HepG2 (cell line): ENCODE results near the gene TSSK2. TPM values are rescaled to one million over a fixed set of nuclear protein-coding genes. Genes with fewer than 3 reads are reported as not detected.

ENCODE experiments used
- ATAC-seq: fragments of 200-7000 bp; cut with Tn5 transposase; 3 replicates; pipeline ENCODE4 v1.9.1; 2020; ENCODE audit warnings: mild to moderate bottlenecking, moderate library complexity
- Bru-seq: library from RNA; stranded (reverse); fragments of 400-500 nt; gene quantifications from one replicate; lab custom pipeline; 2021; lab: Mats Ljungman, UMichigan
- BruChase-seq, 2 experiments: library from RNA; stranded (reverse); fragments of 400-500 nt; gene quantifications; one replicate each; lab custom pipeline; 2021; lab: Mats Ljungman, UMichigan
- BruUV-seq: library from RNA; stranded (reverse); fragments of 400-500 nt; replicated peaks from 2 replicates; lab custom pipeline; 2021; lab: Mats Ljungman, UMichigan
- CTCF ChIA-PET: fragments of 300-600 bp; formaldehyde crosslinking; extraction: SDS; loops from one replicate; lab custom pipeline; 2021; ENCODE audit warnings: low total read pairs, inconsistent platforms, low intra/inter-chr PET ratio; lab: Yijun Ruan, JAX
- POLR2A ChIA-PET: fragments of 350-600 bp; sonication (Branson Sonifier 250); formaldehyde crosslinking; loops from one replicate; lab custom pipeline; 2020; ENCODE audit warnings: antibody characterized with exemption, inconsistent platforms; lab: Yijun Ruan, JAX
- DNase-seq: peaks from one replicate; pipeline ENCODE4 v3.0.0-alpha.2; 2015; ENCODE audit warnings: low spot score
- FAIRE-seq: peaks from 3 replicates; lab custom pipeline; 2011; peaks lifted over from hg19 to GRCh38; lab: Jason Lieb, UNC
- H2AFZ ChIP-seq: one replicate; pipeline ENCODE4 v1.6.1; 2011; ENCODE audit warnings: low read length, inconsistent platforms
- H3K27ac ChIP-seq: fragments of 300-600 bp; 3 replicates; pipeline ENCODE4 v1.8.0; 2011; ENCODE audit warnings: mixed run types, mild to moderate bottlenecking, mixed read lengths, low read length, inconsistent platforms; ENCODE audit not compliant: insufficient read depth; ENCODE audit errors: extremely low read length
- H3K27me3 ChIP-seq, 2 experiments: fragments of 200-600 bp in 1 of 2; 2 replicates in 1 of 2; 3 replicates in 1 of 2; pipeline versions ENCODE4 v1.6.0 to v1.8.0; 2011; ENCODE audit warnings: low read length in 2 of 2, mild to moderate bottlenecking in 2 of 2, moderate library complexity in 2 of 2, inconsistent platforms in 1 of 2; ENCODE audit not compliant: insufficient read depth in 2 of 2, control insufficient read depth in 1 of 2
- H3K36me3 ChIP-seq, 2 experiments: fragments of 200-600 bp in 1 of 2; replicated peaks in 1 of 2; 2 replicates in 1 of 2; 3 replicates in 1 of 2; pipeline versions ENCODE4 v1.5.1 to v1.8.0; 2011; ENCODE audit warnings: low read length in 2 of 2, inconsistent platforms in 1 of 2; ENCODE audit not compliant: insufficient read depth in 2 of 2, control insufficient read depth in 1 of 2
- H3K4me1 ChIP-seq: 2 replicates; pipeline ENCODE4 v1.5.1; 2012; ENCODE audit warnings: low read length, inconsistent platforms; ENCODE audit not compliant: insufficient read depth
- H3K4me2 ChIP-seq: 2 replicates; pipeline ENCODE4 v1.6.0; 2011; ENCODE audit warnings: low read depth, low read length, inconsistent platforms
- H3K4me3 ChIP-seq, 3 experiments: fragments of 200-600 bp in 1 of 3; sonication (generic), shearing (Covaris generic) in 1 of 3; replicated peaks in 1 of 3; 2 replicates each; pipeline ENCODE4 v1.5.1; 2011 to 2016; ENCODE audit warnings: low read length in 3 of 3, inconsistent platforms in 2 of 3, low read depth in 2 of 3, mild to moderate bottlenecking in 2 of 3, control low read depth in 1 of 3, mixed read lengths in 1 of 3; ENCODE audit not compliant: insufficient read depth in 1 of 3
- H3K79me2 ChIP-seq: one replicate; pipeline ENCODE4 v1.6.1; 2011; ENCODE audit warnings: low read length, inconsistent platforms; ENCODE audit not compliant: insufficient read depth
- H3K9ac ChIP-seq: 2 replicates; pipeline ENCODE4 v1.6.0; 2011; ENCODE audit warnings: mild to moderate bottlenecking, low read depth, low read length, inconsistent platforms; ENCODE audit not compliant: insufficient read depth
- H3K9me3 ChIP-seq: 2 replicates; pipeline ENCODE4 v1.5.1; 2012; ENCODE audit warnings: mild to moderate bottlenecking, low read length
- H4K20me1 ChIP-seq: 2 replicates; pipeline ENCODE4 v1.6.0; 2011; ENCODE audit warnings: inconsistent platforms, mild to moderate bottlenecking, low read length, moderate library complexity; ENCODE audit not compliant: insufficient read depth
- ASH2L ChIP-seq: fragments of 300-600, 200-600 bp; sonication (generic); IDR thresholded peaks from 2 replicates; pipeline ENCODE4 v1.7.0; 2017; ENCODE audit warnings: low read depth, mild to moderate bottlenecking, moderate library complexity, mixed read lengths, low read length; ENCODE audit not compliant: insufficient read length
- TP53 ChIP-seq: sonication (generic); formaldehyde crosslinking; conservative IDR thresholded peaks from 2 replicates; pipeline ENCODE4 v1.4.0; 2020; ENCODE audit warnings: missing genetic modification reagents
- ZBTB1 ChIP-seq: sonication (generic); formaldehyde crosslinking; IDR thresholded peaks from 2 replicates; pipeline ENCODE4 v1.4.0; 2020; ENCODE audit warnings: missing genetic modification reagents, borderline replicate concordance
- ZGPAT ChIP-seq: IDR thresholded peaks from 2 replicates; pipeline ENCODE4 v1.6.1; 2016; ENCODE audit warnings: mild to moderate bottlenecking
- ZNF629 ChIP-seq: sonication (generic); formaldehyde crosslinking; conservative IDR thresholded peaks from 2 replicates; pipeline ENCODE4 v1.5.0; 2020; ENCODE audit warnings: missing genetic modification reagents
- ZNF646 ChIP-seq: sonication (generic); formaldehyde crosslinking; IDR thresholded peaks from 2 replicates; pipeline ENCODE4 v1.9.0; 2021; ENCODE audit warnings: mild to moderate bottlenecking, missing genetic modification reagents
- WGBS: methylation state at CpG from one replicate; pipeline ENCODE4 v1.1.6; 2017; ENCODE audit warnings: low lambda C conversion rate; 5-methylcytosine and 5-hydroxymethylcytosine counted together
- in situ Hi-C: cut with HindIII; loops from 2 replicates; pipeline ENCODE4 v1.10.0; 2017; ENCODE audit warnings: low pct_unique_long_range_greater_than_20kb; ENCODE audit not compliant: extremely low pct_ligation_motif_present
- intact Hi-C: fragments of 100-400 bp; cut with micrococcal nuclease; formaldehyde crosslinking; loops from one replicate; pipeline ENCODE4 v1.10.0; 2022; ENCODE audit not compliant: unreplicated experiment
- long read RNA-seq, 2 experiments: library from RNA in 1 of 2; library from polyadenylated mRNA in 1 of 2; stranded (forward) in 1 of 2; unstranded in 1 of 2; transcript quantifications; one replicate each; pipeline ENCODE4 v2.0.0, GENCODE V29; 2019 to 2022
- polyA minus RNA-seq, 3 experiments: library from RNA; depleted of rRNA, polyadenylated mRNA; stranded (reverse); fragments of >200 nt; gene quantifications; 2 replicates each; pipeline ENCODE4 v1.2.3, GENCODE V29; 2011; ENCODE audit warnings: low replicate concordance in 1 of 3
- polyA plus RNA-seq, 8 experiments: library from polyadenylated mRNA; depleted of rRNA in 3 of 8; stranded (reverse) in 7 of 8; unstranded in 1 of 8; fragments of >200 nt; fragmentation: Illumina TruSeq in 4 of 8; extraction: Trizol in 4 of 8; gene quantifications; 2 replicates each; pipeline versions ENCODE4 v1.2.1 to v1.2.3, GENCODE V29; 2011 to 2016; ENCODE audit warnings: low read depth in 4 of 8, missing spikeins in 1 of 8, mixed read lengths in 1 of 8; ENCODE audit not compliant: insufficient read depth in 1 of 8
- total RNA-seq, 5 experiments: library from RNA; depleted of rRNA; stranded (reverse); fragments of >200 nt; fragmentation: Illumina TruSeq; extraction: Trizol; gene quantifications; 2 replicates each; pipeline ENCODE4 v1.2.3, GENCODE V29; 2016; ENCODE audit warnings: low read depth in 1 of 5
- TF ChIP-seq, protein P1 (sequence below): sonication (generic); formaldehyde crosslinking; IDR thresholded peaks from 2 replicates; pipeline ENCODE4 v1.5.0; 2020; ENCODE audit warnings: mild to moderate bottlenecking, missing genetic modification reagents

The TSSK2 gene
- total RNA-seq (2016; rRNA removed; fragmentation: Illumina TruSeq; extraction: Trizol) (not detected in 2 replicates), polyA plus RNA-seq (2011; rRNA removed) (not detected in 2 replicates), polyA minus RNA-seq (2011; rRNA and poly(A)+ RNA removed; ENCODE audit: low replicate concordance) (not detected in 2 replicates), Bru-seq, nascent RNA (not detected), BruChase-seq, experiment 1, labeled RNA remaining after a 6-hour chase (percentile 20 among the genes with signal in this experiment), BruChase-seq, experiment 2, labeled RNA remaining after a 2-hour chase (percentile 19 among the genes with signal in this experiment)
- not detected in 2 replicates for total RNA-seq (2016; cell fraction: cytosol; rRNA removed; fragmentation: Illumina TruSeq; extraction: Trizol; ENCODE audit: low read depth)
- not detected in 2 replicates for total RNA-seq (2016; cell fraction: insoluble cytoplasmic fraction; rRNA removed; fragmentation: Illumina TruSeq; extraction: Trizol)
- not detected in 2 replicates for total RNA-seq (2016; cell fraction: membrane; rRNA removed; fragmentation: Illumina TruSeq; extraction: Trizol)
- total RNA-seq (2016; cell fraction: nucleus; rRNA removed; fragmentation: Illumina TruSeq; extraction: Trizol), result not detected in 2 replicates
- not detected in 2 replicates for polyA plus RNA-seq (2011; cell fraction: cytosol; rRNA removed)
- not detected in 2 replicates for polyA plus RNA-seq (2011; cell fraction: nucleus; rRNA removed)
- not detected in 2 replicates for polyA plus RNA-seq (2012)
- not detected in 2 replicates for polyA plus RNA-seq (2016; cell fraction: cytosol; fragmentation: Illumina TruSeq; extraction: Trizol; ENCODE audit: low read depth)
- not detected in 2 replicates for polyA plus RNA-seq (2016; cell fraction: insoluble cytoplasmic fraction; fragmentation: Illumina TruSeq; extraction: Trizol; ENCODE audit: low read depth)
- polyA plus RNA-seq (2016; cell fraction: membrane; fragmentation: Illumina TruSeq; extraction: Trizol; ENCODE audit: low read depth), result not detected in 2 replicates
- not detected in 2 replicates for polyA plus RNA-seq (2016; cell fraction: nucleus; fragmentation: Illumina TruSeq; extraction: Trizol; ENCODE audit: insufficient read depth, low read depth)
- not detected in 2 replicates for polyA minus RNA-seq (2011; cell fraction: cytosol; rRNA and poly(A)+ RNA removed)
- not detected in 2 replicates for polyA minus RNA-seq (2011; cell fraction: nucleus; rRNA and poly(A)+ RNA removed)
- long read RNA-seq, experiment 1, result 0 reads
- long read RNA-seq, experiment 2, result 0 reads

- DNase-seq (no peak), FAIRE-seq (no peak), ATAC-seq (no peak)
- POLR2A ChIA-PET, result no interaction called here
- Histone ChIP-seq H3K4me3 (no peak within 1 kb of the TSS), H3K4me1 (peaks cover 8% of the 10 kb centered on the region), H3K9ac (no peak within 1 kb of the TSS), H3K4me2 (no peak within 1 kb of the TSS), H3K36me3 (peaks cover 6 to 20% of the 10 kb centered on the region in 2 experiments; a peak in 4 of 5 replicates), H3K27me3 (peaks cover 2 to 24% of the 10 kb centered on the region in 2 experiments; a peak in 3 of 5 replicates), H3K27ac (no peak within 1 kb of the TSS), H3K79me2 (no peaks in the 10 kb centered on the region), H2AFZ (no peak within 1 kb of the TSS), H4K20me1 (no peaks in the 10 kb centered on the region), H3K9me3 (no peaks in the 10 kb centered on the region)
- no TSS peak for BruUV-seq
- intact Hi-C loops (no loop called here), in situ Hi-C loops (no loop called here)
- CTCF ChIA-PET, result no interaction called here
- 88% methylated on average over 17 of the region's 27 CpGs for WGBS
- TF ChIP-seq, protein P1, sequence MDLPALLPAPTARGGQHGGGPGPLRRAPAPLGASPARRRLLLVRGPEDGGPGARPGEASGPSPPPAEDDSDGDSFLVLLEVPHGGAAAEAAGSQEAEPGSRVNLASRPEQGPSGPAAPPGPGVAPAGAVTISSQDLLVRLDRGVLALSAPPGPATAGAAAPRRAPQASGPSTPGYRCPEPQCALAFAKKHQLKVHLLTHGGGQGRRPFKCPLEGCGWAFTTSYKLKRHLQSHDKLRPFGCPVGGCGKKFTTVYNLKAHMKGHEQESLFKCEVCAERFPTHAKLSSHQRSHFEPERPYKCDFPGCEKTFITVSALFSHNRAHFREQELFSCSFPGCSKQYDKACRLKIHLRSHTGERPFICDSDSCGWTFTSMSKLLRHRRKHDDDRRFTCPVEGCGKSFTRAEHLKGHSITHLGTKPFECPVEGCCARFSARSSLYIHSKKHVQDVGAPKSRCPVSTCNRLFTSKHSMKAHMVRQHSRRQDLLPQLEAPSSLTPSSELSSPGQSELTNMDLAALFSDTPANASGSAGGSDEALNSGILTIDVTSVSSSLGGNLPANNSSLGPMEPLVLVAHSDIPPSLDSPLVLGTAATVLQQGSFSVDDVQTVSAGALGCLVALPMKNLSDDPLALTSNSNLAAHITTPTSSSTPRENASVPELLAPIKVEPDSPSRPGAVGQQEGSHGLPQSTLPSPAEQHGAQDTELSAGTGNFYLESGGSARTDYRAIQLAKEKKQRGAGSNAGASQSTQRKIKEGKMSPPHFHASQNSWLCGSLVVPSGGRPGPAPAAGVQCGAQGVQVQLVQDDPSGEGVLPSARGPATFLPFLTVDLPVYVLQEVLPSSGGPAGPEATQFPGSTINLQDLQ (CRISPR knock-in tag), result no peak
- TF ChIP-seq TP53 (CRISPR knock-in tag), result no peak
- TF ChIP-seq ZBTB1 (CRISPR knock-in tag), result no peak
- TF ChIP-seq ZGPAT, result no peak
- TF ChIP-seq ZNF646, result no peak
- TF ChIP-seq ZNF629 (CRISPR knock-in tag), result no peak
- no peak for TF ChIP-seq ASH2L
Observed at GRCh38 chr22:19130959-19131684, at the start of gene TSSK2. TSSK2 (plus strand) TSS chr22:19131308; CDS start chr22:19131400, 92 bp downstream.
